Neuronal stem cell (in vitro differentiated cells): ENCODE data around the gene NOL11.

ENCODE experiments used
- DNase-seq: peaks from one replicate; pipeline ENCODE4 v3.0.0-alpha.2; 2013; ENCODE audit warnings: low spot score
- H2AFZ ChIP-seq: one replicate; pipeline ENCODE4 v1.6.1; 2013; ENCODE audit warnings: mild to moderate bottlenecking, low read length, inconsistent platforms
- H2AK5ac ChIP-seq: 2 replicates; pipeline ENCODE4 v1.6.1; 2013; ENCODE audit warnings: low read depth, mild to moderate bottlenecking, inconsistent platforms, low read length, moderate library complexity, mixed read lengths
- H2BK120ac ChIP-seq: 2 replicates; pipeline ENCODE4 v1.6.1; 2013; ENCODE audit warnings: low read depth, mild to moderate bottlenecking, inconsistent platforms, low read length, moderate library complexity, mixed read lengths
- H2BK12ac ChIP-seq: one replicate; pipeline ENCODE4 v1.6.1; 2013; ENCODE audit warnings: low read length, inconsistent platforms
- H2BK15ac ChIP-seq: 2 replicates; pipeline ENCODE4 v1.6.1; 2013; ENCODE audit warnings: mild to moderate bottlenecking, low read length, inconsistent platforms, mixed read lengths
- H2BK5ac ChIP-seq: one replicate; pipeline ENCODE4 v1.6.1; 2013; ENCODE audit warnings: inconsistent platforms, mild to moderate bottlenecking, low read length, moderate library complexity
- H3K14ac ChIP-seq: one replicate; pipeline ENCODE4 v1.6.1; 2013; ENCODE audit warnings: low read length, inconsistent platforms
- H3K18ac ChIP-seq: 2 replicates; pipeline ENCODE4 v1.6.1; 2013; ENCODE audit warnings: low read length, inconsistent platforms
- H3K23ac ChIP-seq: 2 replicates; pipeline ENCODE4 v1.6.1; 2013; ENCODE audit warnings: low read depth, mild to moderate bottlenecking, mixed read lengths, low read length, inconsistent platforms; ENCODE audit not compliant: poor library complexity
- H3K27ac ChIP-seq: replicated peaks from 3 replicates; pipeline ENCODE4 v1.5.1; 2013; ENCODE audit warnings: low read length, inconsistent platforms
- H3K27me3 ChIP-seq, 3 experiments: 2 replicates each; pipeline ENCODE4 v1.6.1; 2013; ENCODE audit warnings: low read length in 3 of 3, mild to moderate bottlenecking in 2 of 3, inconsistent platforms in 1 of 3, low read depth in 1 of 3, mixed read lengths in 1 of 3, moderate library complexity in 1 of 3; ENCODE audit not compliant: control insufficient read depth in 3 of 3, insufficient read depth in 3 of 3
- H3K36me3 ChIP-seq, 2 donors: replicated peaks in 1 of 2; 2 replicates each; pipeline ENCODE4 v1.6.1; 2013; ENCODE audit warnings: low read length in 2 of 2; ENCODE audit not compliant: control insufficient read depth in 2 of 2, insufficient read depth in 2 of 2
- H3K4ac ChIP-seq: 2 replicates; pipeline ENCODE4 v1.6.1; 2013; ENCODE audit warnings: inconsistent platforms, mild to moderate bottlenecking, low read length, moderate library complexity
- H3K4me1 ChIP-seq, 2 donors: 1 replicate in 1 of 2; 2 replicates in 1 of 2; pipeline ENCODE4 v1.6.1; 2013; ENCODE audit warnings: low read length in 2 of 2, low read depth in 1 of 2; ENCODE audit not compliant: control insufficient read depth in 2 of 2, insufficient read depth in 1 of 2
- H3K4me2 ChIP-seq: one replicate; pipeline ENCODE4 v1.6.1; 2013; ENCODE audit warnings: mild to moderate bottlenecking, low read length, inconsistent platforms; ENCODE audit not compliant: insufficient read depth, poor library complexity, severe bottlenecking
- H3K4me3 ChIP-seq, 2 donors: 2 replicates each; pipeline ENCODE4 v1.5.1; 2013; ENCODE audit warnings: low read length in 2 of 2, mild to moderate bottlenecking in 2 of 2, inconsistent platforms in 1 of 2, moderate library complexity in 1 of 2
- H3K79me1 ChIP-seq: one replicate; pipeline ENCODE4 v1.6.1; 2013; ENCODE audit warnings: low read depth, mild to moderate bottlenecking, inconsistent platforms, low read length, moderate library complexity
- H3K9ac ChIP-seq: one replicate; pipeline ENCODE4 v1.6.1; 2013; ENCODE audit warnings: mild to moderate bottlenecking, low read depth, low read length, inconsistent platforms; ENCODE audit not compliant: poor library complexity
- H3K9me3 ChIP-seq, 2 donors: replicated peaks in 1 of 2; 2 replicates each; pipeline versions ENCODE3 to v1.6.1; 2013; ENCODE audit warnings: low read length in 2 of 2, mild to moderate bottlenecking in 2 of 2, inconsistent platforms in 1 of 2, low read depth in 1 of 2, mixed read lengths in 1 of 2, moderate library complexity in 1 of 2; ENCODE audit not compliant: control insufficient read depth in 2 of 2, insufficient read depth in 1 of 2
- H4K8ac ChIP-seq: one replicate; pipeline ENCODE4 v1.6.1; 2013; ENCODE audit warnings: low read depth, mild to moderate bottlenecking, inconsistent platforms, low read length, moderate library complexity
- H4K91ac ChIP-seq: one replicate; pipeline ENCODE4 v1.6.1; 2013; ENCODE audit warnings: low read length, low read depth, mild to moderate bottlenecking, inconsistent platforms; ENCODE audit not compliant: poor library complexity
- WGBS, 2 donors: extraction: QIAGEN DNeasy Blood & Tissue Kit; methylation state at CpG; one replicate each; pipeline ENCODE4 v1.1.7; 2013; ENCODE audit warnings: missing lambda C conversion rate in 2 of 2, mixed read lengths in 1 of 2; ENCODE audit not compliant: insufficient read length in 2 of 2, insufficient replicate concordance in 1 of 2; ENCODE audit errors: extremely low coverage in 2 of 2; 5-methylcytosine and 5-hydroxymethylcytosine counted together

The NOL11 gene

GRCh38 chr17:67680445-67681224 is 37.1 kb upstream of the NOL11 start:
- no peak overlapping the region for H2AFZ ChIP-seq
- H3K9me3 ChIP-seq = no peaks in the 10 kb centered on the region
- no peaks in the 10 kb centered on the region for H3K27me3 ChIP-seq
- H3K79me1 ChIP-seq = no peaks in the 10 kb centered on the region
- H4K8ac ChIP-seq = no peak overlapping the region
- no peak overlapping the region for H3K4me2 ChIP-seq
- no peak overlapping the region for H3K23ac ChIP-seq
- 100% methylated on average over 1 of the region's 8 CpGs; no CpG with 5 or more reads in 1 of the 2 donors for WGBS, 2 donors
- DNase-seq = no peak
- no peak overlapping the region for H2BK5ac ChIP-seq
- no peak overlapping the region for H2BK12ac ChIP-seq
- H2AK5ac ChIP-seq = no peak overlapping the region
- no peak overlapping the region for H3K18ac ChIP-seq
- H3K4me1 ChIP-seq = no peaks in the 10 kb centered on the region
- no peak overlapping the region for H3K9ac ChIP-seq
- no peak overlapping the region for H2BK15ac ChIP-seq
- H4K91ac ChIP-seq = no peak overlapping the region
- H3K4ac ChIP-seq = no peak overlapping the region
- no peak overlapping the region for H3K14ac ChIP-seq
- no peaks in the 10 kb centered on the region for H3K36me3 ChIP-seq
- H2BK120ac ChIP-seq = no peak overlapping the region
- no peak overlapping the region for H3K27ac ChIP-seq
- no peak overlapping the region for H3K4me3 ChIP-seq

- Histone ChIP-seq H3K18ac (no peak overlapping the region), H2AK5ac (no peak overlapping the region), H3K79me1 (no peaks in the 10 kb centered on the region), H2BK12ac (no peak overlapping the region), H2AFZ (no peak overlapping the region), H3K4ac (no peak overlapping the region), H4K91ac (no peak overlapping the region), H3K4me1 (no peaks in the 10 kb centered on the region), H4K8ac (no peak overlapping the region), H2BK5ac (no peak overlapping the region), H3K14ac (no peak overlapping the region), H3K9me3 (no peaks in the 10 kb centered on the region), H3K4me2 (no peak overlapping the region), H3K23ac (no peak overlapping the region), H3K27ac (no peak overlapping the region), H2BK15ac (no peak overlapping the region), H3K4me3 (no peak overlapping the region), H3K27me3 (no peaks in the 10 kb centered on the region), H2BK120ac (no peak overlapping the region), H3K36me3 (no peaks in the 10 kb centered on the region), H3K9ac (no peak overlapping the region)
- no CpG with 5 or more reads among the region's 2 CpGs for WGBS, 2 donors
- no peak for DNase-seq
Measured at GRCh38 chr17:67682196-67682595, 35.5 kb upstream of the NOL11 start.

GRCh38 chr17:67685351-67685750 is 32.4 kb upstream of the NOL11 start:
- H3K9me3 ChIP-seq = no peaks in the 10 kb centered on the region
- H3K79me1 ChIP-seq = no peaks in the 10 kb centered on the region
- no CpG with 5 or more reads among the region's 3 CpGs for WGBS, 2 donors
- H2BK12ac ChIP-seq = no peak overlapping the region
- no peak overlapping the region for H3K4me2 ChIP-seq
- H3K18ac ChIP-seq = no peak overlapping the region
- no peak overlapping the region for H3K23ac ChIP-seq
- no peak overlapping the region for H2AK5ac ChIP-seq
- no peaks in the 10 kb centered on the region for H3K36me3 ChIP-seq
- H3K27ac ChIP-seq = no peak overlapping the region
- H2BK120ac ChIP-seq = no peak overlapping the region
- no peak overlapping the region for H3K4me3 ChIP-seq
- no peaks in the 10 kb centered on the region for H3K27me3 ChIP-seq
- H2BK5ac ChIP-seq = no peak overlapping the region
- no peak overlapping the region for H4K91ac ChIP-seq
- H3K14ac ChIP-seq = no peak overlapping the region
- no peak overlapping the region for H3K9ac ChIP-seq
- DNase-seq = no peak
- H4K8ac ChIP-seq = no peak overlapping the region
- no peak overlapping the region for H2BK15ac ChIP-seq
- no peak overlapping the region for H3K4ac ChIP-seq
- no peaks in the 10 kb centered on the region for H3K4me1 ChIP-seq
- H2AFZ ChIP-seq = no peak overlapping the region

- Histone ChIP-seq H3K4me3 (no peak overlapping the region), H3K79me1 (no peaks in the 10 kb centered on the region), H2BK5ac (no peak overlapping the region), H3K18ac (no peak overlapping the region), H3K4me2 (no peak overlapping the region), H3K9me3 (no peaks in the 10 kb centered on the region), H2BK120ac (no peak overlapping the region), H3K14ac (no peak overlapping the region), H3K23ac (no peak overlapping the region), H3K4me1 (no peaks in the 10 kb centered on the region), H3K27ac (no peak overlapping the region), H2AK5ac (no peak overlapping the region), H3K9ac (no peak overlapping the region), H3K36me3 (no peaks in the 10 kb centered on the region), H2BK12ac (no peak overlapping the region), H3K4ac (no peak overlapping the region), H4K91ac (no peak overlapping the region), H2BK15ac (no peak overlapping the region), H4K8ac (no peak overlapping the region), H3K27me3 (no peaks in the 10 kb centered on the region), H2AFZ (no peak overlapping the region)
- DNase-seq = no peak
- WGBS, 2 donors = no CpG with 5 or more reads among the region's 2 CpGs
Measured at GRCh38 chr17:67686241-67686640, 31.5 kb upstream of the NOL11 start.
